ENCODE results near the gene PGBD5. TPM values are rescaled to one million over a fixed set of nuclear protein-coding genes. Genes with fewer than 3 reads are reported as not detected.

The PGBD5 gene
- total RNA-seq, 2 experiments from 2014 or later, result not detected

GRCh38 chr1:230317823-230318819 lies 108.0 kb downstream of the PGBD5 start:
- intact Hi-C loops (cut with micrococcal nuclease; ENCODE audit: unreplicated experiment), result loop anchor here (10.0 kb wide), 1 partner anchor 463 kb away; no protein-coding TSS in a partner anchor
- H4K20me1 ChIP-seq (ENCODE audit: insufficient read depth, low read length), result no peaks in the 10 kb centered on the region
- no peaks in the 10 kb centered on the region for H3K79me2 ChIP-seq (ENCODE audit: insufficient read depth, low read depth, low read length)
- no peaks in the 10 kb centered on the region for H3K4me1 ChIP-seq (ENCODE audit: insufficient read depth, low read length, poor library complexity, severe bottlenecking)
- no peak overlapping the region for H3K27ac ChIP-seq (ENCODE audit: low read depth, low read length, poor library complexity, severe bottlenecking)
- no peaks in the 10 kb centered on the region for H3K9me3 ChIP-seq (ENCODE audit: low read length)
- ChIA-PET CTCF (ENCODE audit: unreplicated experiment) (no interaction called here), POLR2A (interaction anchor here (0.6 kb wide), 1 partner anchor 30 kb away, joined by 3 read pairs; no protein-coding TSS in a partner anchor)
- no peak overlapping the region for H3K4me3 ChIP-seq (ENCODE audit: low read depth, low read length, poor library complexity, severe bottlenecking)
- no peak for TF ChIP-seq CTCF (conservative IDR thresholded peaks at IDR 0.05; ENCODE audit: low read length)
- no peak for TF ChIP-seq EZH2phosphoT487 (IDR thresholded peaks at IDR 0.05; ENCODE audit: borderline replicate concordance, low read depth, low read length)
- DNase-seq (ENCODE audit: low spot score), result no peak
- H3K36me3 ChIP-seq (ENCODE audit: insufficient read depth, low read length), result no peaks in the 10 kb centered on the region
- H3K9me2 ChIP-seq (ENCODE audit: insufficient read depth, low read length), result no peaks in the 10 kb centered on the region
- BruUV-seq (replicated peaks), result no TSS peak
- no peak overlapping the region for H2AFZ ChIP-seq (ENCODE audit: low read length)
- no peak overlapping the region for H3K4me2 ChIP-seq (ENCODE audit: low read length)

GRCh38 chr1:230316864-230317745 lies 109.0 kb downstream of the PGBD5 start:
- ChIA-PET POLR2A (interaction anchor here (0.6 kb wide), 1 partner anchor 31 kb away, joined by 3 read pairs; no protein-coding TSS in a partner anchor), CTCF (ENCODE audit: unreplicated experiment) (no interaction called here)
- Histone ChIP-seq H3K4me2 (ENCODE audit: low read length) (no peak overlapping the region), H3K9me3 (ENCODE audit: low read length) (no peaks in the 10 kb centered on the region), H3K27ac (ENCODE audit: low read depth, low read length, poor library complexity, severe bottlenecking) (no peak overlapping the region), H3K4me1 (ENCODE audit: insufficient read depth, low read length, poor library complexity, severe bottlenecking) (no peaks in the 10 kb centered on the region), H2AFZ (ENCODE audit: low read length) (no peak overlapping the region), H3K9me2 (ENCODE audit: insufficient read depth, low read length) (no peaks in the 10 kb centered on the region), H4K20me1 (ENCODE audit: insufficient read depth, low read length) (no peaks in the 10 kb centered on the region), H3K36me3 (ENCODE audit: insufficient read depth, low read length) (no peaks in the 10 kb centered on the region), H3K79me2 (ENCODE audit: insufficient read depth, low read depth, low read length) (no peaks in the 10 kb centered on the region), H3K4me3 (ENCODE audit: low read depth, low read length, poor library complexity, severe bottlenecking) (no peak overlapping the region)
- DNase-seq (ENCODE audit: low spot score), result no peak
- no TSS peak for BruUV-seq (replicated peaks)
- intact Hi-C loops (cut with micrococcal nuclease; ENCODE audit: unreplicated experiment), result loop anchor here (10.0 kb wide), 1 partner anchor 462 kb away; no protein-coding TSS in a partner anchor
- TF ChIP-seq EZH2phosphoT487 (IDR thresholded peaks at IDR 0.05; ENCODE audit: borderline replicate concordance, low read depth, low read length) (no peak), CTCF (conservative IDR thresholded peaks at IDR 0.05; ENCODE audit: low read length) (no peak)

Data from OCI-LY7 (cell line).